ENCODE measurements around the gene CACNA1C. TPM values are rescaled to one million over a fixed set of nuclear protein-coding genes. Genes with fewer than 3 reads are reported as not detected.
A peak's percentile ranks its signal among the peaks of the same experiment; 100 is the strongest.

The CACNA1C gene
- total and polyA plus RNA-seq, 5 donors from 2014 or later = 0.02 to 0.14 (median 0.10) TPM

- no peaks in the 10 kb centered on the region for H3K9me3 ChIP-seq (ENCODE audit: control insufficient read depth in 2 of 2, low read length in 2 of 2)
- no peak for ATAC-seq (ENCODE audit: low read depth in 2 of 2)
- no peak overlapping the region for H3K27ac ChIP-seq (ENCODE audit: insufficient read depth, low read length, poor library complexity, severe bottlenecking)
- H3K4me3 ChIP-seq (ENCODE audit: low read depth, low read length) = no peak overlapping the region
- H3K4me1 Mint-ChIP-seq = peaks cover 3 to 16% (median 14%) of the 10 kb centered on the region in 4 donors
- H3K4me3 Mint-ChIP-seq = no peak overlapping the region
- no peaks in the 10 kb centered on the region for H3K36me3 Mint-ChIP-seq
- no peak overlapping the region for H3K27ac Mint-ChIP-seq
- H3K9me3 Mint-ChIP-seq = peaks cover 0 to 3% (median 0%) of the 10 kb centered on the region in 7 donors
- DNase-seq = no peak
- H3K36me3 ChIP-seq (ENCODE audit: control insufficient read depth, insufficient read depth, low read length) = no peaks in the 10 kb centered on the region
- H3K27me3 Mint-ChIP-seq = no peaks in the 10 kb centered on the region
- H3K27me3 ChIP-seq (ENCODE audit: control insufficient read depth, insufficient read depth, low read length) = no peaks in the 10 kb centered on the region
- H3K4me1 ChIP-seq (ENCODE audit: control insufficient read depth, insufficient read depth, low read length, poor library complexity, severe bottlenecking) = no peaks in the 10 kb centered on the region
These were observed 32.3 kb upstream of the CACNA1C start for GRCh38 chr12:2020511-2020910.

GRCh38 chr12:2023365-2023764 lies 29.4 kb upstream of the CACNA1C start:
- no peaks in the 10 kb centered on the region for H3K36me3 ChIP-seq (ENCODE audit: control insufficient read depth, insufficient read depth, low read length)
- no peak for DNase-seq
- H3K9me3 ChIP-seq (ENCODE audit: control insufficient read depth in 2 of 2, low read length in 2 of 2) = no peaks in the 10 kb centered on the region
- Mint-ChIP-seq H3K36me3 (no peaks in the 10 kb centered on the region), H3K27me3 (no peaks in the 10 kb centered on the region), H3K9me3 (peaks cover 0 to 3% (median 0%) of the 10 kb centered on the region in 7 donors), H3K4me1 (peaks cover 0 to under 1% (median 0%) of the 10 kb centered on the region in 4 donors), H3K27ac (no peak overlapping the region), H3K4me3 (no peak overlapping the region)
- no peaks in the 10 kb centered on the region for H3K4me1 ChIP-seq (ENCODE audit: control insufficient read depth, insufficient read depth, low read length, poor library complexity, severe bottlenecking)
- no peak overlapping the region for H3K27ac ChIP-seq (ENCODE audit: insufficient read depth, low read length, poor library complexity, severe bottlenecking)
- H3K4me3 ChIP-seq (ENCODE audit: low read depth, low read length) = no peak overlapping the region
- H3K27me3 ChIP-seq (ENCODE audit: control insufficient read depth, insufficient read depth, low read length) = no peaks in the 10 kb centered on the region
- ATAC-seq (ENCODE audit: low read depth in 2 of 2) = no peak

- Histone ChIP-seq H3K4me3 (ENCODE audit: low read depth, low read length) (no peak overlapping the region), H3K9me3 (ENCODE audit: control insufficient read depth in 2 of 2, low read length in 2 of 2) (no peaks in the 10 kb centered on the region), H3K36me3 (ENCODE audit: control insufficient read depth, insufficient read depth, low read length) (no peaks in the 10 kb centered on the region), H3K4me1 (ENCODE audit: control insufficient read depth, insufficient read depth, low read length, poor library complexity, severe bottlenecking) (no peaks in the 10 kb centered on the region), H3K27ac (ENCODE audit: insufficient read depth, low read length, poor library complexity, severe bottlenecking) (no peak overlapping the region), H3K27me3 (ENCODE audit: control insufficient read depth, insufficient read depth, low read length) (no peaks in the 10 kb centered on the region)
- DNase-seq (no peak), ATAC-seq (ENCODE audit: low read depth in 2 of 2) (no peak)
- Mint-ChIP-seq H3K4me1 (no peaks in the 10 kb centered on the region), H3K27me3 (no peaks in the 10 kb centered on the region), H3K4me3 (no peak overlapping the region), H3K36me3 (no peaks in the 10 kb centered on the region), H3K9me3 (no peaks in the 10 kb centered on the region), H3K27ac (no peak overlapping the region)
These were observed 25.4 kb upstream of the CACNA1C start for GRCh38 chr12:2027351-2027750.

- Mint-ChIP-seq H3K4me3 (no peak overlapping the region), H3K36me3 (no peaks in the 10 kb centered on the region), H3K27me3 (peaks cover 4% of the 10 kb centered on the region), H3K4me1 (peaks cover 3 to 8% (median 6%) of the 10 kb centered on the region in 4 donors), H3K9me3 (no peaks in the 10 kb centered on the region), H3K27ac (no peak overlapping the region)
- no peaks in the 10 kb centered on the region for H3K9me3 ChIP-seq (ENCODE audit: control insufficient read depth in 2 of 2, low read length in 2 of 2)
- H3K27me3 ChIP-seq (ENCODE audit: control insufficient read depth, insufficient read depth, low read length) = no peaks in the 10 kb centered on the region
- no peaks in the 10 kb centered on the region for H3K36me3 ChIP-seq (ENCODE audit: control insufficient read depth, insufficient read depth, low read length)
- ATAC-seq (ENCODE audit: low read depth in 2 of 2) (no peak), DNase-seq (no peak)
- H3K4me1 ChIP-seq (ENCODE audit: control insufficient read depth, insufficient read depth, low read length, poor library complexity, severe bottlenecking) = no peaks in the 10 kb centered on the region
- no peak overlapping the region for H3K4me3 ChIP-seq (ENCODE audit: low read depth, low read length)
- H3K27ac ChIP-seq (ENCODE audit: insufficient read depth, low read length, poor library complexity, severe bottlenecking) = no peak overlapping the region
These were observed 22.9 kb upstream of the CACNA1C start for GRCh38 chr12:2029851-2030250.

GRCh38 chr12:2032506-2032905 lies 20.3 kb upstream of the CACNA1C start:
- no peak overlapping the region for H3K4me3 Mint-ChIP-seq
- Histone ChIP-seq H3K27ac (ENCODE audit: insufficient read depth, low read length, poor library complexity, severe bottlenecking) (no peak overlapping the region), H3K4me3 (ENCODE audit: low read depth, low read length) (no peak overlapping the region), H3K36me3 (ENCODE audit: control insufficient read depth, insufficient read depth, low read length) (no peaks in the 10 kb centered on the region), H3K4me1 (ENCODE audit: control insufficient read depth, insufficient read depth, low read length, poor library complexity, severe bottlenecking) (peaks cover 7% of the 10 kb centered on the region), H3K27me3 (ENCODE audit: control insufficient read depth, insufficient read depth, low read length) (no peaks in the 10 kb centered on the region), H3K9me3 (ENCODE audit: control insufficient read depth in 2 of 2, low read length in 2 of 2) (no peaks in the 10 kb centered on the region)
- no peak overlapping the region for H3K27ac Mint-ChIP-seq
- H3K27me3 Mint-ChIP-seq = peaks cover 4% of the 10 kb centered on the region
- ATAC-seq (ENCODE audit: low read depth in 2 of 2) (no peak), DNase-seq (no peak)
- peaks cover 6 to 18% (median 15%) of the 10 kb centered on the region in 4 donors for H3K4me1 Mint-ChIP-seq
- no peaks in the 10 kb centered on the region for H3K9me3 Mint-ChIP-seq
- no peaks in the 10 kb centered on the region for H3K36me3 Mint-ChIP-seq

- Histone ChIP-seq H3K36me3 (ENCODE audit: control insufficient read depth, insufficient read depth, low read length) (no peaks in the 10 kb centered on the region), H3K27me3 (ENCODE audit: control insufficient read depth, insufficient read depth, low read length) (no peaks in the 10 kb centered on the region), H3K4me1 (ENCODE audit: control insufficient read depth, insufficient read depth, low read length, poor library complexity, severe bottlenecking) (peaks cover 7% of the 10 kb centered on the region), H3K9me3 (ENCODE audit: control insufficient read depth in 2 of 2, low read length in 2 of 2) (no peaks in the 10 kb centered on the region), H3K4me3 (ENCODE audit: low read depth, low read length) (peak overlapping the region; percentile 82), H3K27ac (ENCODE audit: insufficient read depth, low read length, poor library complexity, severe bottlenecking) (no peak overlapping the region)
- Mint-ChIP-seq H3K27me3 (peaks cover 19% of the 10 kb centered on the region), H3K9me3 (no peaks in the 10 kb centered on the region), H3K4me1 (peaks cover 6 to 18% (median 15%) of the 10 kb centered on the region in 4 donors), H3K4me3 (peak overlapping the region; percentile 78 to 82 (median 80)), H3K36me3 (no peaks in the 10 kb centered on the region), H3K27ac (peak overlapping the region in 2 of 3 donors; percentile 51 to 87)
- peak; percentile 76 to 85 (median 84) for DNase-seq
- peak; percentile 98 for ATAC-seq (ENCODE audit: low read depth in 2 of 2)
These were observed 18.0 kb upstream of the CACNA1C start for GRCh38 chr12:2034633-2035430.

GRCh38 chr12:2035431-2036055 lies 17.2 kb upstream of the CACNA1C start:
- peak overlapping the region; percentile 78 to 82 (median 80) for H3K4me3 Mint-ChIP-seq
- H3K4me1 Mint-ChIP-seq = peaks cover 6 to 18% (median 15%) of the 10 kb centered on the region in 4 donors
- peak overlapping the region in 2 of 3 donors; percentile 7 to 18 for H3K27ac Mint-ChIP-seq
- DNase-seq (no peak), ATAC-seq (ENCODE audit: low read depth in 2 of 2) (peak in 1 of 2 donors; percentile 11)
- peaks cover 26% of the 10 kb centered on the region for H3K27me3 Mint-ChIP-seq
- H3K27me3 ChIP-seq (ENCODE audit: control insufficient read depth, insufficient read depth, low read length) = no peaks in the 10 kb centered on the region
- H3K9me3 Mint-ChIP-seq = no peaks in the 10 kb centered on the region
- H3K27ac ChIP-seq (ENCODE audit: insufficient read depth, low read length, poor library complexity, severe bottlenecking) = no peak overlapping the region
- no peaks in the 10 kb centered on the region for H3K9me3 ChIP-seq (ENCODE audit: control insufficient read depth in 2 of 2, low read length in 2 of 2)
- H3K4me3 ChIP-seq (ENCODE audit: low read depth, low read length) = peak overlapping the region; percentile 82
- no peaks in the 10 kb centered on the region for H3K36me3 ChIP-seq (ENCODE audit: control insufficient read depth, insufficient read depth, low read length)
- H3K4me1 ChIP-seq (ENCODE audit: control insufficient read depth, insufficient read depth, low read length, poor library complexity, severe bottlenecking) = peaks cover 7% of the 10 kb centered on the region
- H3K36me3 Mint-ChIP-seq = no peaks in the 10 kb centered on the region
